ENCODE results near the gene ALKBH4. TPM values are rescaled to one million over a fixed set of nuclear protein-coding genes. Genes with fewer than 3 reads are reported as not detected.
A peak's percentile ranks its signal among the peaks of the same experiment; 100 is the strongest.
"Not testable (repeated sequence)": the region's sequence is repeated elsewhere in the genome, so short reads cannot be mapped to it uniquely, and the experiment has no call there.

The ALKBH4 gene
- total RNA-seq = 10.4 TPM

DNA sequence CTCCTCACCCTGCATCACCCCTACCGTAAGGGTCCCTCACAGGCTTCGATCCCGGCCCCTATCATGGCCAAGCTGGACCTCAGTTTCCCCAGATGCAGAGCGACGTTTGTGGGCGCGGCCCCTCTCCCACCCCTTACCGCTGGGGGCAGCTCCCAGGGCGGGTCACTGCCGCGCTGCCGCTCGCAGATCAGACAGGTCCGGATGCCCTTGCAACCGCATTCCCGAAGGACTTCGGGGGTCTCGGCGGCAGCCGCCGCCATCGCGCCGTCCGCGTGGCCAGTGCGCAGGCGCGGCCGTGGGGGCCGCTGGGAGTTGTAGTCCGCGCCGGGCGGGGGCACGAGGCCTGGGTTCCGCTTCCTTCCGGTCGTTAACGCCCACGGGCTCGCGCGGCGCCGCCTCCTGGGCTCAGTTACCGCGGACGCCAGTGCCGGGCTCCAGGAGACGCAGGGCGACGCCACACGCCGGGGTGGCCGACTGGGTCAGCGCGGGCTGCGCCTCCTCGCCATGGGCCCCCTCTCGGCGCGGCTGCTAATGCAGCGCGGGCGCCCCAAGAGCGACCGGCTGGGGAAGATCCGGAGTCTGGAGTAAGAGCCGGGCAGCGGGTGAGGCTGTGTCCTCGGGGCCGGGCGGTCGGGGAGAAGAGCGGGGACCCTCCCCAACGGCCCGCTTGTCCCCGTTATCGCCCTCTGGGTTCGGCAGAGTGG is at the start of gene ALKBH4, which contains the start of gene LRWD1:
ALKBH4 (minus strand) TSS at position 287 of the 704 bp plus-strand sequence; CDS start at position 260, 27 bp downstream.
LRWD1 (plus strand) TSS at position 408 of the 704 bp plus-strand sequence; CDS start at position 505, 97 bp downstream.
- Histone ChIP-seq H3K9me3 (ENCODE audit: control insufficient read depth in 3 of 3, low read length in 3 of 3) (no peaks in the 10 kb centered on the region), H3K36me3 (ENCODE audit: control insufficient read depth in 3 of 3, insufficient read depth in 3 of 3, low read length in 3 of 3) (peaks cover 0 to 7% (median 3%) of the 10 kb centered on the region in 3 donors), H3K27ac (ENCODE audit: low read depth, low read length) (peak within 1 kb of the TSS; percentile 64), H3K4me3 (ENCODE audit: low read length in 3 of 3) (peak within 1 kb of the TSS; percentile 98 to 100 (median 99)), H3K27me3 (ENCODE audit: control insufficient read depth in 3 of 3, insufficient read depth in 3 of 3, low read length in 3 of 3) (no peaks in the 10 kb centered on the region), H3K9ac (ENCODE audit: low read depth in 1 of 3, low read length in 3 of 3) (peak within 1 kb of the TSS; percentile 96 to 99 (median 99)), H3K4me1 (ENCODE audit: control insufficient read depth in 3 of 3, insufficient read depth in 3 of 3, low read length in 3 of 3) (peaks cover 15 to 26% (median 20%) of the 10 kb centered on the region in 3 donors)

DNA sequence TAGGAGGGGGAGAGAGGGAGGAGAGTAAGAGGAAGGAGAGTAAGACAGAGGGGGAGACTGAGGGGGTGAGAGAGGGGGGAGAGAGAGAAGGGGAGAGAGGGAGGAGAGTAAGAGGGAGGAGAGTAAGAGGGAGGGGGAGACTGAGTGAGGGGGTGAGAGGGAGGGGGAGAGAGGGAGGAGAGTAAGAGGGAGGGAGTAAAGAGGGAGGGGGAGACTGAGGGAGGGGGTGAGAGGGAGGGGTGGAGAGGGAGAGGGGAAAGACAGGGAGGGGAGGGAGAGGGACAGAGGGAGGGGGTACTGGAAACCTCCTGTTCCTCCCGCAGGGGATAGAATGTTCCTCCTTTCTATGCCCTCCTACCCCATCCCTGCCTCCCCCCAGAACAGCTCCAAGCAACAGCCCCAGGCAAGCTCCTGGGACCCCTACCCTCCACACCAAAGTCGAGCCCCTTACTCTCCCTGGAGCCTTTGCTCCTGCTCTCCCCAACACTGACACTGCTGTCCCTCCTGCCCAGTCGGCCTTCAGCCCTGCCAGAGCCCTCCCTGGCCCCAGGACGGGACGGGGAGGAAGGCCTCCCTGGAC is 48.1 kb upstream of the ALKBH4 start:
- H3K27me3 ChIP-seq (ENCODE audit: control insufficient read depth in 3 of 3, insufficient read depth in 3 of 3, low read length in 3 of 3); H3K4me1 ChIP-seq (ENCODE audit: control insufficient read depth in 3 of 3, insufficient read depth in 3 of 3, low read length in 3 of 3); H3K9me3 ChIP-seq (ENCODE audit: control insufficient read depth in 3 of 3, low read length in 3 of 3); H3K36me3 ChIP-seq (ENCODE audit: control insufficient read depth in 3 of 3, insufficient read depth in 3 of 3, low read length in 3 of 3): not testable (repeated sequence)
- Histone ChIP-seq H3K9ac (ENCODE audit: low read depth in 1 of 3, low read length in 3 of 3) (peak overlapping the region; percentile 61 to 62 (median 62)), H3K4me3 (ENCODE audit: low read length in 3 of 3) (peak overlapping the region; percentile 52 to 60 (median 60)), H3K27ac (ENCODE audit: low read depth, low read length) (peak overlapping the region; percentile 80)

- not testable (repeated sequence) for H3K36me3 ChIP-seq (ENCODE audit: control insufficient read depth in 3 of 3, insufficient read depth in 3 of 3, low read length in 3 of 3); H3K4me3 ChIP-seq (ENCODE audit: low read length in 3 of 3); H3K9me3 ChIP-seq (ENCODE audit: control insufficient read depth in 3 of 3, low read length in 3 of 3); H3K9ac ChIP-seq (ENCODE audit: low read depth in 1 of 3, low read length in 3 of 3); H3K4me1 ChIP-seq (ENCODE audit: control insufficient read depth in 3 of 3, insufficient read depth in 3 of 3, low read length in 3 of 3); H3K27me3 ChIP-seq (ENCODE audit: control insufficient read depth in 3 of 3, insufficient read depth in 3 of 3, low read length in 3 of 3)
- peak overlapping the region; percentile 80 for H3K27ac ChIP-seq (ENCODE audit: low read depth, low read length)
These were observed 47.3 kb upstream of the ALKBH4 start for GRCh38 chr7:102511860-102512522.

- not testable (repeated sequence) for H3K27ac ChIP-seq (ENCODE audit: low read depth, low read length); H3K4me3 ChIP-seq (ENCODE audit: low read length in 3 of 3); H3K9me3 ChIP-seq (ENCODE audit: control insufficient read depth in 3 of 3, low read length in 3 of 3); H3K9ac ChIP-seq (ENCODE audit: low read depth in 1 of 3, low read length in 3 of 3); H3K27me3 ChIP-seq (ENCODE audit: control insufficient read depth in 3 of 3, insufficient read depth in 3 of 3, low read length in 3 of 3); H3K4me1 ChIP-seq (ENCODE audit: control insufficient read depth in 3 of 3, insufficient read depth in 3 of 3, low read length in 3 of 3); H3K36me3 ChIP-seq (ENCODE audit: control insufficient read depth in 3 of 3, insufficient read depth in 3 of 3, low read length in 3 of 3)
These were observed 45.9 kb upstream of the ALKBH4 start for GRCh38 chr7:102510575-102510974.

GRCh38 chr7:102507410-102508088 is 42.9 kb upstream of the ALKBH4 start:
- peak overlapping the region; percentile 62 for H3K27ac ChIP-seq (ENCODE audit: low read depth, low read length)
- H3K4me3 ChIP-seq (ENCODE audit: low read length in 3 of 3); H3K9me3 ChIP-seq (ENCODE audit: control insufficient read depth in 3 of 3, low read length in 3 of 3); H3K36me3 ChIP-seq (ENCODE audit: control insufficient read depth in 3 of 3, insufficient read depth in 3 of 3, low read length in 3 of 3); H3K9ac ChIP-seq (ENCODE audit: low read depth in 1 of 3, low read length in 3 of 3); H3K4me1 ChIP-seq (ENCODE audit: control insufficient read depth in 3 of 3, insufficient read depth in 3 of 3, low read length in 3 of 3); H3K27me3 ChIP-seq (ENCODE audit: control insufficient read depth in 3 of 3, insufficient read depth in 3 of 3, low read length in 3 of 3): not testable (repeated sequence)

GRCh38 chr7:102505298-102506185 is 40.9 kb upstream of the ALKBH4 start:
- not testable (repeated sequence) for H3K27me3 ChIP-seq (ENCODE audit: control insufficient read depth in 3 of 3, insufficient read depth in 3 of 3, low read length in 3 of 3); H3K9me3 ChIP-seq (ENCODE audit: control insufficient read depth in 3 of 3, low read length in 3 of 3); H3K4me3 ChIP-seq (ENCODE audit: low read length in 3 of 3); H3K36me3 ChIP-seq (ENCODE audit: control insufficient read depth in 3 of 3, insufficient read depth in 3 of 3, low read length in 3 of 3); H3K4me1 ChIP-seq (ENCODE audit: control insufficient read depth in 3 of 3, insufficient read depth in 3 of 3, low read length in 3 of 3)
- Histone ChIP-seq H3K27ac (ENCODE audit: low read depth, low read length) (peak overlapping the region; percentile 56), H3K9ac (ENCODE audit: low read depth in 1 of 3, low read length in 3 of 3) (peak overlapping the region in 1 of 3 donors; percentile 45)

DNA sequence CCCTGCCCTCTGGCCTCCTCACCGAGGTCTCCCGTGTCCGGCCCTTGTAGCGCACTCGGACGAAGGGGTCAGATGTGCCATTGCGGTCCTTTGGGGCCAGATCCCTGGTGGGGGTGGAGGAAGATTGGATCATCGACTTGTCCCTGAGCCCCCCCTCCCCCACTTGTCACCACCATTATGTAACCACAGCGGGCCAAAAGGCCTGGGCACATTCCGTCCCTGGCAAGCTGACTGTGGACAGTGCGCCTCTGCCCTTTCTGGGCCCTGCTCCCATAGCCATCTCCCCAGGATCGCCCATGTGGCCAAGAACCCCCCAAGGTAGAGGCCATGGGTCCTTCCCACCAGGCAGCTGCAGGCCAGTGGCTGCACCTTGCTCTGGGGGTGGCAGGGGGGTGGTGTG is 38.5 kb upstream of the ALKBH4 start:
- H3K4me1 ChIP-seq (ENCODE audit: control insufficient read depth in 3 of 3, insufficient read depth in 3 of 3, low read length in 3 of 3); H3K27me3 ChIP-seq (ENCODE audit: control insufficient read depth in 3 of 3, insufficient read depth in 3 of 3, low read length in 3 of 3); H3K9me3 ChIP-seq (ENCODE audit: control insufficient read depth in 3 of 3, low read length in 3 of 3); H3K36me3 ChIP-seq (ENCODE audit: control insufficient read depth in 3 of 3, insufficient read depth in 3 of 3, low read length in 3 of 3); H3K9ac ChIP-seq (ENCODE audit: low read depth in 1 of 3, low read length in 3 of 3); H3K27ac ChIP-seq (ENCODE audit: low read depth, low read length); H3K4me3 ChIP-seq (ENCODE audit: low read length in 3 of 3): not testable (repeated sequence)

DNA sequence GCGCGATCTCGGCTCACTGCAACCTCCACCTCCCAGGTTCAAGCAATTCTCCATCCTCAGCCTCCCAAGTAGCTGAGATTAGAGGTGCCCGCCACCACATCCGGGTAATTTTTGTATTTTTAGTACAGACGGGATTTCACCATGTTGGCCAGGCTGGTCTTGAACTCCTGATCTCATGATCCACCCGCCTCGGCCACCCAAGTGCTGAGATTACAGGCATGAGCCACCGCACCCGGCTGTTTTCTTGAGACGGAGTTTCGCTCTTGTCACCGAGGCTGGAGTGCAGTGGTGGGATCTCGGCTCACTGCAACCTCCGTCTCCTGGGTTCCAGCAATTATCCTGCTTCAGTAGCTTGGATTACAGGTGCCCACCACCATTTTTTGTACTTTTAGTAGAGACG is 33.7 kb upstream of the ALKBH4 start:
- H3K36me3 ChIP-seq (ENCODE audit: control insufficient read depth in 3 of 3, insufficient read depth in 3 of 3, low read length in 3 of 3); H3K4me1 ChIP-seq (ENCODE audit: control insufficient read depth in 3 of 3, insufficient read depth in 3 of 3, low read length in 3 of 3); H3K9me3 ChIP-seq (ENCODE audit: control insufficient read depth in 3 of 3, low read length in 3 of 3); H3K27me3 ChIP-seq (ENCODE audit: control insufficient read depth in 3 of 3, insufficient read depth in 3 of 3, low read length in 3 of 3); H3K27ac ChIP-seq (ENCODE audit: low read depth, low read length); H3K9ac ChIP-seq (ENCODE audit: low read depth in 1 of 3, low read length in 3 of 3); H3K4me3 ChIP-seq (ENCODE audit: low read length in 3 of 3): not testable (repeated sequence)

DNA sequence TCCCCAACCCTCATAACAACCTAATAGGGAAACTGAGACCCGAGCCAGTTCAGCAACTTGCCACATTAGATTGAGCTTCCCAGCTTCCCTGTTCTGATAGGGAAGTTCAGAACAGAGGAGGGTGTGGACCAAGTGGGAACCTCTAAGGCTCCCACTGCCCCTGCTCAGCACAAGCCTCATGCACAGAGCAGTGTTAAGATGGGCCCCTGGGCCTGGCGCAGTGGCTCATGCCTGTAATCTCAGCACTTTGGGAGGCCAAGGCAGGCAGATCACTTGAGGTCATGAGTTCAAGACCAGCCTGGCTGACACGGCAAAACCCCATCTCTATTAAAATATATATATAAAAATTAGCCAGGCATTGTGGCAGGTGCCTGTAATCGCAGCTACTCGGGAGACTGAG is 32.6 kb upstream of the ALKBH4 start:
- not testable (repeated sequence) for H3K27ac ChIP-seq (ENCODE audit: low read depth, low read length); H3K4me1 ChIP-seq (ENCODE audit: control insufficient read depth in 3 of 3, insufficient read depth in 3 of 3, low read length in 3 of 3); H3K9me3 ChIP-seq (ENCODE audit: control insufficient read depth in 3 of 3, low read length in 3 of 3); H3K27me3 ChIP-seq (ENCODE audit: control insufficient read depth in 3 of 3, insufficient read depth in 3 of 3, low read length in 3 of 3); H3K9ac ChIP-seq (ENCODE audit: low read depth in 1 of 3, low read length in 3 of 3); H3K36me3 ChIP-seq (ENCODE audit: control insufficient read depth in 3 of 3, insufficient read depth in 3 of 3, low read length in 3 of 3); H3K4me3 ChIP-seq (ENCODE audit: low read length in 3 of 3)
